ENCODE results near the gene HDAC4. TPM values are rescaled to one million over a fixed set of nuclear protein-coding genes. Genes with fewer than 3 reads are reported as not detected.
A peak's percentile ranks its signal among the peaks of the same experiment; 100 is the strongest.

HDAC4 gene
- total and polyA plus RNA-seq, 12 donors, result 3.7 to 40.0 (median 25.5) TPM

DNA sequence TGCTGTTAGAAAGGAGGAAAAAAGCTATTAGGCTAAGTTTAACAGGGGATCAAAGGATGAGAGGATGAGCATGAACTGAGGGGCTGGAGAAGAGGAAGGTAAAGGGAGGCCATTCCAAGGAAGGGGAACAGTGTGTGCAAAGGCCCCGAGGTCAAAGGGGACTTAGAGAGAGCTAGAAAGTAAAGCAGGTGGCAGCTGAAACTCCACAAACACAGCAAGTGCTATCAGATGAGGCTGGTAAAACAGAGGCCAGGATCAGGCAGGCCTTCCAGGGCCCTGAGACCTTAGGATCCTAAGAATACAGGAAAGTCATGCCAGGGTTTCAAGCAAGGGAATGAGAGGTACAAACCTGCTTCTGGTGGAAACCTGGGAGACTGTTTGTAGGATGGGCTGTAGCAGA lies 5.8 kb downstream of the HDAC4 start:
- TF ChIP-seq, protein P1, sequence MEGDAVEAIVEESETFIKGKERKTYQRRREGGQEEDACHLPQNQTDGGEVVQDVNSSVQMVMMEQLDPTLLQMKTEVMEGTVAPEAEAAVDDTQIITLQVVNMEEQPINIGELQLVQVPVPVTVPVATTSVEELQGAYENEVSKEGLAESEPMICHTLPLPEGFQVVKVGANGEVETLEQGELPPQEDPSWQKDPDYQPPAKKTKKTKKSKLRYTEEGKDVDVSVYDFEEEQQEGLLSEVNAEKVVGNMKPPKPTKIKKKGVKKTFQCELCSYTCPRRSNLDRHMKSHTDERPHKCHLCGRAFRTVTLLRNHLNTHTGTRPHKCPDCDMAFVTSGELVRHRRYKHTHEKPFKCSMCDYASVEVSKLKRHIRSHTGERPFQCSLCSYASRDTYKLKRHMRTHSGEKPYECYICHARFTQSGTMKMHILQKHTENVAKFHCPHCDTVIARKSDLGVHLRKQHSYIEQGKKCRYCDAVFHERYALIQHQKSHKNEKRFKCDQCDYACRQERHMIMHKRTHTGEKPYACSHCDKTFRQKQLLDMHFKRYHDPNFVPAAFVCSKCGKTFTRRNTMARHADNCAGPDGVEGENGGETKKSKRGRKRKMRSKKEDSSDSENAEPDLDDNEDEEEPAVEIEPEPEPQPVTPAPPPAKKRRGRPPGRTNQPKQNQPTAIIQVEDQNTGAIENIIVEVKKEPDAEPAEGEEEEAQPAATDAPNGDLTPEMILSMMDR (IDR thresholded peaks at IDR 0.05), result no peak
- H3K4me1 ChIP-seq, result peaks cover 6 to 90% (median 68%) of the 10 kb centered on the region in 9 donors
- ATAC-seq (no peak), DNase-seq (no peak)
- H3K27ac ChIP-seq, result peak overlapping the region in 2 of 10 donors; percentile 28 to 42
- intact Hi-C loops (cut with DNase I), result loop anchor here in 7 of 10 donors (5.0 to 10.0 kb wide), 9 partner anchors 53 to 250 kb away; no protein-coding TSS in a partner anchor
- H3K4me3 ChIP-seq, result no peak overlapping the region
- 91 to 100% methylated on average over 1 of the region's 1 CpG for WGBS, 2 donors
- no peaks in the 10 kb centered on the region for H3K9me3 ChIP-seq
- H3K27me3 ChIP-seq, result no peaks in the 10 kb centered on the region
- peaks cover 0 to 3% (median 0%) of the 10 kb centered on the region in 9 donors for H3K36me3 ChIP-seq

DNA sequence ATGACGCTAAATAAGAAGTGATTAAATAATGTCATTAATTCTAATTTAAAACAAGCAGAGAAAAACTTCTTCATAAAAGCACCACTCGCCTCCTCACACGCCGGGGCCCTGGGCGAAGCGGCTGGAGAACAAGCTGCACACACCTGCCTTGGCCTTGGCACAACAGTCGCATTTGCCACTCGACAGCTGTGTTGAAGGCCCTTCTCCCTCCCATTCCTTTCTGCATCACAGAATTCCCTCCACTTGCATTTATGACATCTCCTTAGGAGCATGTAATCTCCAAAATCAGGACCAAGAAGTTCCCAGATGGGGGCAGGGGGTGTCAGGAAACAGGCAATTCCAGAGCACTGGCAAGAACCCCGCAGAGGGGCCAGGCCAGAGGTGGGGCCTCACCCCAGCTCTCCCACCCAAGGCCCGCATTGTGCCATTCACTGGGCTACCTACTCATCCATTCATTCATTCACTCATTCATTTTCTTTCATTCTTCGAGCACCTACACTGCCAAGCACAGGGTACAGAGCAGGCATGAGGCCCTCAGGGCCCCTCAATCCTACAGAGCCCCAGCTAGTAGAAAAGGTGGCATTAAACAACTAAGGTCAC lies 6.4 kb downstream of the HDAC4 start:
- Histone ChIP-seq H3K27ac (no peak overlapping the region), H3K9me3 (no peaks in the 10 kb centered on the region), H3K36me3 (peaks cover 0 to 3% (median 0%) of the 10 kb centered on the region in 9 donors), H3K4me3 (no peak overlapping the region), H3K4me1 (peaks cover 6 to 87% (median 68%) of the 10 kb centered on the region in 9 donors), H3K27me3 (no peaks in the 10 kb centered on the region)
- intact Hi-C loops (cut with DNase I), result loop anchor here in 4 of 10 donors (5.0 to 10.0 kb wide), 4 partner anchors 52 to 250 kb away; no protein-coding TSS in a partner anchor
- 81 to 83% methylated on average over 11 of the region's 11 CpGs for WGBS, 2 donors
- TF ChIP-seq, protein P1 (IDR thresholded peaks at IDR 0.05), result no peak
- DNase-seq (no peak), ATAC-seq (no peak)

DNA sequence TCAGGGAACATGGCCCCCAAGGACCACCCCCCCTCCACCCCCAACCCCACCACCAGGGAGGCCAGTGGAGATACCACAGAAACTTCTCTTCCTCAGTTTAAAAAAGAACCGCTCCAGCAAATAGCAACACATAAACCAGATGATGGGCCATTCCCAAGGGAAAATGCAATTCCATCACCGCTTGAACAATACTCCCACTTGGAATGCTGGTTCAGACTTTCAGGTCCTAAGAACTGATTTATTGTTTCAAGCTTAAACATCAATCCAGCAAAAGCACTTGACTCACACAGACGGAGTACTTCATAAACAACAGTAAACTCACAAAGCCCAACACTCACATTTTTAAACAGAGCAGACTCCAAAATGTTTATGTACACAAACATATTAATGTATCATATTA lies 6.9 kb downstream of the HDAC4 start:
- H3K27me3 ChIP-seq, result no peaks in the 10 kb centered on the region
- no peaks in the 10 kb centered on the region for H3K9me3 ChIP-seq
- 55 to 62% methylated on average over 3 of the region's 3 CpGs for WGBS, 2 donors
- no peak overlapping the region for H3K4me3 ChIP-seq
- peak overlapping the region in 2 of 10 donors; percentile 10 to 58 for H3K27ac ChIP-seq
- DNase-seq (no peak), ATAC-seq (no peak)
- peaks cover 6 to 82% (median 64%) of the 10 kb centered on the region in 9 donors for H3K4me1 ChIP-seq
- TF ChIP-seq, protein P1 (IDR thresholded peaks at IDR 0.05), result no peak
- intact Hi-C loops (cut with DNase I), result loop anchor here in 4 of 10 donors (5.0 to 10.0 kb wide), 4 partner anchors 52 to 249 kb away; no protein-coding TSS in a partner anchor
- H3K36me3 ChIP-seq, result peaks cover 0 to 3% (median 0%) of the 10 kb centered on the region in 9 donors

GRCh38 chr2:239393388-239393940 lies 7.4 kb downstream of the HDAC4 start:
- peak; percentile 71 to 79 for DNase-seq
- ATAC-seq, result peak in 6 of 8 donors; percentile 28 to 73 (median 60)
- intact Hi-C loops (cut with DNase I), result loop anchor here in 4 of 10 donors (5.0 to 10.0 kb wide), 4 partner anchors 51 to 249 kb away; no protein-coding TSS in a partner anchor
- TF ChIP-seq, protein P1 (IDR thresholded peaks at IDR 0.05), result peak in 2 of 9 donors; percentile 9 to 10
- H3K9me3 ChIP-seq, result no peaks in the 10 kb centered on the region
- H3K4me1 ChIP-seq, result peaks cover 6 to 77% (median 60%) of the 10 kb centered on the region in 9 donors
- peak overlapping the region in 2 of 10 donors; percentile 10 to 58 for H3K27ac ChIP-seq
- peaks cover 0 to 5% (median 0%) of the 10 kb centered on the region in 9 donors for H3K36me3 ChIP-seq
- H3K27me3 ChIP-seq, result no peaks in the 10 kb centered on the region
- H3K4me3 ChIP-seq, result no peak overlapping the region
- 32 to 36% methylated on average over 7 of the region's 7 CpGs for WGBS, 2 donors
